ENCODE measurements around the gene CNNM2.

Gene CNNM2

GRCh38 chr10:103041391-103041790 is 123.3 kb downstream of the CNNM2 start:
- H3K27ac ChIP-seq: no peak overlapping the region
- TF ChIP-seq CTCF (conservative IDR thresholded peaks at IDR 0.05) (no peak), ZFX (IDR thresholded peaks at IDR 0.05) (no peak)

- TF ChIP-seq ZFX (IDR thresholded peaks at IDR 0.05) (no peak), CTCF (conservative IDR thresholded peaks at IDR 0.05) (no peak)
Measured at GRCh38 chr10:103042129-103042528, 124.0 kb downstream of the CNNM2 start.

GRCh38 chr10:103042908-103043307 is 124.8 kb downstream of the CNNM2 start:
- H3K27ac ChIP-seq: no peak overlapping the region
- TF ChIP-seq ZFX (IDR thresholded peaks at IDR 0.05): no peak
- no peak; the same call in 1 of the 2 replicates for TF ChIP-seq CTCF (conservative IDR thresholded peaks at IDR 0.05)

More at GRCh38 chr10:103042129-103042528, 124.0 kb downstream of the CNNM2 start:
- H3K27ac ChIP-seq: no peak overlapping the region

- H3K27ac ChIP-seq: no peak overlapping the region
- TF ChIP-seq CTCF (conservative IDR thresholded peaks at IDR 0.05): no peak
- no peak for TF ChIP-seq ZFX (IDR thresholded peaks at IDR 0.05)
Measured at GRCh38 chr10:103044942-103045489, 126.9 kb downstream of the CNNM2 start.

GRCh38 chr10:103045961-103046360 is 127.9 kb downstream of the CNNM2 start:
- TF ChIP-seq CTCF (conservative IDR thresholded peaks at IDR 0.05) (no peak), ZFX (IDR thresholded peaks at IDR 0.05) (no peak)
- H3K27ac ChIP-seq: no peak overlapping the region

- TF ChIP-seq ZFX (IDR thresholded peaks at IDR 0.05) (no peak), CTCF (conservative IDR thresholded peaks at IDR 0.05) (no peak)
- H3K27ac ChIP-seq: no peak overlapping the region
Measured at GRCh38 chr10:103047381-103047780, 129.3 kb downstream of the CNNM2 start.

GRCh38 chr10:103049237-103049636 is 131.1 kb downstream of the CNNM2 start:
- TF ChIP-seq ZFX (IDR thresholded peaks at IDR 0.05): no peak
- no peak for TF ChIP-seq CTCF (conservative IDR thresholded peaks at IDR 0.05)

More at GRCh38 chr10:103049237-103049636, 131.1 kb downstream of the CNNM2 start:
- H3K27ac ChIP-seq: no peak overlapping the region
